Nephron progenitor cell (in vitro differentiated cells): ENCODE data around the gene GIPC1.

Source experiments
- DNase-seq: peaks from one replicate; pipeline ENCODE4 v3.0.0; 2021
- H3K27ac Mint-ChIP-seq: 2 replicates; pipeline ENCODE4 v1.8.0; 2021; ENCODE audit warnings: mild to moderate bottlenecking, moderate library complexity, mixed read lengths
- H3K27me3 Mint-ChIP-seq: 2 replicates; pipeline ENCODE4 v1.8.0; 2021; ENCODE audit warnings: mild to moderate bottlenecking, low read depth, mixed read lengths; ENCODE audit not compliant: poor library complexity
- H3K36me3 Mint-ChIP-seq: 2 replicates; pipeline ENCODE4 v1.8.0; 2021; ENCODE audit warnings: low read depth, mixed read lengths
- H3K4me1 Mint-ChIP-seq: 2 replicates; pipeline ENCODE4 v1.8.0; 2021; ENCODE audit warnings: mixed read lengths
- H3K4me3 Mint-ChIP-seq: 2 replicates; pipeline ENCODE4 v1.8.0; 2021; ENCODE audit warnings: mild to moderate bottlenecking, moderate library complexity, mixed read lengths
- H3K9me3 Mint-ChIP-seq: 2 replicates; pipeline ENCODE4 v1.8.0; 2021; ENCODE audit warnings: mild to moderate bottlenecking, moderate library complexity, mixed read lengths
- TF ChIP-seq, protein P1 (sequence below): fragments of 200-600 bp; sonication (generic); IDR thresholded peaks from 2 replicates; pipeline ENCODE4 v1.5.0; 2021; ENCODE audit warnings: antibody characterized with exemption

Gene GIPC1

GRCh38 chr19:14472202-14472938 lies 23.6 kb downstream of the GIPC1 start:
- TF ChIP-seq, protein P1, sequence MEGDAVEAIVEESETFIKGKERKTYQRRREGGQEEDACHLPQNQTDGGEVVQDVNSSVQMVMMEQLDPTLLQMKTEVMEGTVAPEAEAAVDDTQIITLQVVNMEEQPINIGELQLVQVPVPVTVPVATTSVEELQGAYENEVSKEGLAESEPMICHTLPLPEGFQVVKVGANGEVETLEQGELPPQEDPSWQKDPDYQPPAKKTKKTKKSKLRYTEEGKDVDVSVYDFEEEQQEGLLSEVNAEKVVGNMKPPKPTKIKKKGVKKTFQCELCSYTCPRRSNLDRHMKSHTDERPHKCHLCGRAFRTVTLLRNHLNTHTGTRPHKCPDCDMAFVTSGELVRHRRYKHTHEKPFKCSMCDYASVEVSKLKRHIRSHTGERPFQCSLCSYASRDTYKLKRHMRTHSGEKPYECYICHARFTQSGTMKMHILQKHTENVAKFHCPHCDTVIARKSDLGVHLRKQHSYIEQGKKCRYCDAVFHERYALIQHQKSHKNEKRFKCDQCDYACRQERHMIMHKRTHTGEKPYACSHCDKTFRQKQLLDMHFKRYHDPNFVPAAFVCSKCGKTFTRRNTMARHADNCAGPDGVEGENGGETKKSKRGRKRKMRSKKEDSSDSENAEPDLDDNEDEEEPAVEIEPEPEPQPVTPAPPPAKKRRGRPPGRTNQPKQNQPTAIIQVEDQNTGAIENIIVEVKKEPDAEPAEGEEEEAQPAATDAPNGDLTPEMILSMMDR, result peak; percentile 98
- Mint-ChIP-seq H3K36me3 (peaks cover 15% of the 10 kb centered on the region), H3K4me3 (peak overlapping the region; percentile 36), H3K9me3 (no peaks in the 10 kb centered on the region), H3K27me3 (peaks cover 8% of the 10 kb centered on the region), H3K27ac (no peak overlapping the region), H3K4me1 (peaks cover 38% of the 10 kb centered on the region)
- peak; percentile 97 for DNase-seq

GRCh38 chr19:14471436-14472187 lies 24.3 kb downstream of the GIPC1 start:
- Mint-ChIP-seq H3K4me1 (peaks cover 31% of the 10 kb centered on the region), H3K27me3 (peaks cover 8% of the 10 kb centered on the region), H3K9me3 (no peaks in the 10 kb centered on the region), H3K4me3 (no peak overlapping the region), H3K36me3 (peaks cover 15% of the 10 kb centered on the region), H3K27ac (no peak overlapping the region)
- no peak for DNase-seq
- TF ChIP-seq, protein P1, result no peak

DNA sequence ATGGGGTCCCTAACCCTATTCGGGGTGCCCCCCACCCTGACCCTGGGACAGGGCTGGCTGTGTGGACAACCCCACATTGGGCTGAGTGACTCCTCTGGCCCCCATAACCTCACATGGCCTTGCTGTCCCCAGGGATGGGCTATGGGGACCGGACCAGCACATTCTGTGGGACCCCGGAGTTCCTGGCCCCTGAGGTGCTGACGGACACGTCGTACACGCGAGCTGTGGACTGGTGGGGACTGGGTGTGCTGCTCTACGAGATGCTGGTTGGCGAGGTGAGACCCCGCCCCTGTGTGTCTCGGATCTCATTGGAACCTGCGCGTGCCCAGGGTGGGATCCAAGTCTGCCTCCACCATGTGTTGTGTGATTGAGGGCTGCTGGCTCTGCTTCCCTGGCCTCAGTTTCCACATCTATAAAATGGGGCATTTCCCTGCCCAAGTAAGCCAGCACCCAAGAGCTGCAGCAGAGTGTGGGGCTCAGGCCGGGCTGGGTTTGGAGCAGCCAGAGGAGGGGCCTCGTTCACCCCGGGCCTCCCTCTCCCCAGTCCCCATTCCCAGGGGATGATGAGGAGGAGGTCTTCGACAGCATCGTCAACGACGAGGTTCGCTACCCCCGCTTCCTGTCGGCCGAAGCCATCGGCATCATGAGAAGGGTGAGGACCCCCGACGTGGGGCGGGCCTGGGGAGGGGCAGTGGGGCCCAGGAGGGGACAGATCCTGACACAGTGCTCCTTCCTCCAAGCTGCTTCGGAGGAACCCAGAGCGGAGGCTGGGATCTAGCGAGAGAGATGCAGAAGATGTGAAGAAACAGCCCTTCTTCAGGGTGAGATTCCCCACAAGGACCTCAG lies 25.7 kb downstream of the GIPC1 start:
- no peak for DNase-seq
- TF ChIP-seq, protein P1, result no peak
- Mint-ChIP-seq H3K9me3 (no peaks in the 10 kb centered on the region), H3K4me1 (peaks cover 18% of the 10 kb centered on the region), H3K36me3 (peaks cover 24% of the 10 kb centered on the region), H3K27me3 (peaks cover 8% of the 10 kb centered on the region), H3K4me3 (no peak overlapping the region), H3K27ac (no peak overlapping the region)

GRCh38 chr19:14467816-14468215 lies 28.1 kb downstream of the GIPC1 start:
- H3K36me3 Mint-ChIP-seq, result peaks cover 30% of the 10 kb centered on the region
- H3K4me1 Mint-ChIP-seq, result peaks cover 8% of the 10 kb centered on the region
- TF ChIP-seq, protein P1, result no peak
- no peaks in the 10 kb centered on the region for H3K9me3 Mint-ChIP-seq
- H3K27me3 Mint-ChIP-seq, result peaks cover 5% of the 10 kb centered on the region
- H3K27ac Mint-ChIP-seq, result peak overlapping the region; percentile 42
- no peak overlapping the region for H3K4me3 Mint-ChIP-seq
- no peak for DNase-seq

GRCh38 chr19:14467391-14467790 lies 28.5 kb downstream of the GIPC1 start:
- peaks cover 30% of the 10 kb centered on the region for H3K36me3 Mint-ChIP-seq
- H3K4me3 Mint-ChIP-seq, result no peak overlapping the region
- H3K4me1 Mint-ChIP-seq, result peaks cover 6% of the 10 kb centered on the region
- DNase-seq, result no peak
- TF ChIP-seq, protein P1, result no peak
- H3K27me3 Mint-ChIP-seq, result peaks cover 3% of the 10 kb centered on the region
- H3K27ac Mint-ChIP-seq, result peak overlapping the region; percentile 42
- H3K9me3 Mint-ChIP-seq, result no peaks in the 10 kb centered on the region
